Islet precursor cell (in vitro differentiated cells): ENCODE measurements around the gene WEE2.
"Not testable (repeated sequence)": the region's sequence is repeated elsewhere in the genome, so short reads cannot be mapped to it uniquely, and the experiment has no call there.

Experiments used
- DNase-seq: peaks from one replicate; pipeline ENCODE4 v3.0.0-alpha.2; 2018

Gene WEE2

DNA sequence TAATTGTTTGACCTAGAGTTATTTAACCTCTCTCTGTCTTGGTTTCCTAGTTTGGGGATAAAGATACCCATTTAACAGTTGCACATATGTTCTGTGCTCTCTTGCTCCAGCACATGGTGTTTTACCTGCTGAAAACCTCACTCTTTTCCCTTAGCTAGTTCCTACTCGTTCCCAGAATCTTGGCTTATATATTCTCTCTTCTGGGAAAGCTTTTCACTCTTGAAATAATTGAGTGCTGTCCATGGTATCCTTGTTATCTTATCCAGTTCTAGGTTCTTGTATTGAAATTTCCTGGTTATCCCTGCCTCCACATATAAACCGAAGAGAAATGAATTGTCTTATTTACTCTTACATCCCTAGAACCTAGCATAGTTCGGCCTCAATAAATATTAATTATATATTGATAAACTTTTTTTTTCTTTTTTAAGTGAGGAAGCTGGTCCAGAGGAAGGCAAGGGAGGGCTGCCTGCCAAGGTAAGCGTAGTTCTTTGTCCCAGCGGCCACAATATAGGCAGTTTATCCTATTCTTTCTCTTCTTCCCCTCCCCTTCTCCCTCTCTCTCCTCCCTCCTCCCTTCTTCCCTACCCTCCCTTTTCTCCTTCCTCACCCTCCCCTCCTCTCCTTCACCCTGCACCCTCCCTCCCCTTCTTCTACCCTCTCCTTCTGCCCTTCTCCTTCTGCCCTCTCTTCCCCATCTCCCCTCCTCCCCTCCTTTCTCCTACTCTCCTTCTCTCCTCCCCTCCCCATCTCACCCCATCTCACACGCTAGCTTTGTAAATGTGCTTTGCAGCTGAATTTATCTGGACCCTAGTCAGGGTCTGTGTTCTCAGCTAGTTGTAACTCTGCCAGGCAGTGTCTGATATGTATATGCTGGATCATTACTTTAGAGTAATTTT is 7.9 kb downstream of the WEE2 start:
- DNase-seq = no peak

DNA sequence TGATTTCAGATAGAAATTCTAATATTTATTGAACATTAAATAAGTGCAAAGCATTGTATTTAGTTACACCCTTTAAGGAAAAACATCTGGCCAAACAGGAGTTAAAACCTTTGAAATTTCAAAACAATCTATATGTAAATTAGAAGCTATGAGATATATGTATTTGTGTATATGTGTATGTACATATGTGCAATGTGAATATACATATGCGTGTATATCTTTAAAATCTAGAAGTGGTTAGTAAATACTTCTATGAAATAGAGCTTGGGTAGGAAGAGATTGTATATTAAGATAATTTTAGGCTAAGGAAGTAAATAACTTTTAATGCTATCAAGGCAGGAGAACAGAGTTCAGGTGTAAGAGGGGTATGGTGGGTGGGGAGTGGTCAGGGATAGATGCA is 9.3 kb downstream of the WEE2 start:
- no peak for DNase-seq

GRCh38 chr7:141722529-141722928 is 14.4 kb downstream of the WEE2 start:
- no peak for DNase-seq

- DNase-seq = no peak
Measured at GRCh38 chr7:141729020-141729419, 20.9 kb downstream of the WEE2 start.

- DNase-seq = no peak
Measured at GRCh38 chr7:141731476-141732149, 23.5 kb downstream of the WEE2 start.

DNA sequence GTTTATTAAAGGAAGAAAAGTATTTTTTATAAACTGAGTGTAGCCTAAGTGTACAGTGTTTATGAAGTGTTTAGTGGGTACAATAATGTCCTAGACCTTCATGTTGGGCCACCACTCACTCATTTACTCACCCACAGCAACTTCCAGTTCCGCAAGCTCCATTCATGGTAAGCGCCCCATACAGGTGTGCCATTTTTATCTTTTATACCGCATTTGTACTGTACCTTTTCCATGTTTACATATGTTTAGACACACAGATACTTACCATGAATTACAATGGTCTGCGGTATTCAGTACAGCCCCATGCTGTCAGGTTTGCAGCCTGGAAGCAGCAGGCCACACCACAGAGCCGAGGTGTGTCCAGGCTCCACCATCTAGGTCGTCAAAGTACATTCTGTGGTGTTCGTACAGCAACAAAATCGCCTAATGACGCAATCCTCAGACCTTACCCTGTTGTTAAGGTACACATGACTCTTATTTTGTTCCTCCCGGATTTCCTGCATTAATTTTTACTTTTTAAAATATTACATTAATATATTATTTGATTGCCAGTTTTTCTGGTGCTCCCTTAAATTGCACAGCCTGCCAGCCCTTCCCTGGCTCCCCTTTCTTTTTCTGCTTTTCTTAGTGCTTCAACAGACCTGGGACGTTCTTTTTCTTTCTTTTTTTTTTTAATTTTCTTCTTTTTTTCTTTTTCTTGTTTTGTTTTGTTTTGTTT is 29.1 kb downstream of the WEE2 start:
- no peak for DNase-seq

DNA sequence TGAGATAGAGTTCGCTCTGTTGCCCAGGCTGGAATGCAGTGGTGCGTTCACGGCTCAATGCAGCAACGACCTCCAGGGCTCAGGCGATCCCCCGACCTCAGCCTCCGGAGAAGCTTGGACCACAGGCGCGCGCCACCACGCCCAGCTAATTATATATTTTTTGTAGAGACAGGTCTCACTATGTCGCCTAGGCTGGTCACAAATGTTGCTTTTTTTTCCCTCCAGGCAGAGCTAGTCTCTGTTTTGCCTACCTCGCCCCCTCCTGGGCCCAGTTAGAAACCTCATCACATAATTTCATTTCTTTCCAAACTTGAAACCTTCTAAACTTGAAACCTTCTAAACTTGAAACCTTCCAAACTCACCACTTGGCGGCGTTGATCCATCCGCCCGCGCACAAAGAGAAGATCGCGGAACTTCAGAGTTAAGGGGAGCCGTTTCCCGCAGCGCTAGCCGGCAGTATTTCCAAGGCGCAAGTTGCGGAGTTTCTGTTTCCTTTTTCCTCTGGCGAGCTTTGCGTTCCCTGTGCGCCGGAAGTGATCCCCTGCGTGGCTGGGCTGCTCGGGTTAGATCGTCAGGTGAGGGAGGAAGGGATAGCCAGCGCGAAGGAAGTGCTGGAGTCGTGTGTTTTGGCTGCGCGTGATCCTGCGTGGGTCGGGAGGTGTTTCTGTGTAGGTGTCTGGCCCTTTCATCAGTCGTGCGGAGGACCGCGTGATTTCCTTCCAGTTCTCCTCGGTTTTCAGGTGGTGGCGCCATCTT is 29.9 kb downstream of the WEE2 start, which contains the start of gene SSBP1:
Gene SSBP1 (plus strand): TSS at position 523 of the 756 bp plus-strand sequence. CDS start 809 bp downstream, outside the sequence.
- DNase-seq = peak; percentile 96

GRCh38 chr7:141738592-141739013 is 30.4 kb downstream of the WEE2 start:
- DNase-seq = no peak

DNA sequence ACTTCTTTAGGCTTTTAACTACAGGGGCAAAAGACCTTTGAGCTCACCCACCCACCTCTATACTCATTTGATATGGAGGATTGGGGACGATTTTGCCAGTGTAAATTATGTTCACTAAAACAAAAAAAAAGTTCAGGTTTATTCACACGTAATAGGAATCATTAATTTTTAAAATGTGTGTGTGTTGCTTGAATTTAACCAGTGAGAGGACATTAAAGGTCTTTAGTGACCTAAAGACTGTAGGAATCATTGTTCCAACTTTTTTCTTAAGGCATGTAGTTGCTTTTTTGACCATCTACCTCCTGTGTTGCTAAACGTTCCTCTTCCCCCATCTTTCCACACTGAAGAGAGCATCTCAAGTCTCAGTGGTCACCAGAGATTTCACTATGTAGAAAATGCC is 31.1 kb downstream of the WEE2 start:
- no peak for DNase-seq

DNA sequence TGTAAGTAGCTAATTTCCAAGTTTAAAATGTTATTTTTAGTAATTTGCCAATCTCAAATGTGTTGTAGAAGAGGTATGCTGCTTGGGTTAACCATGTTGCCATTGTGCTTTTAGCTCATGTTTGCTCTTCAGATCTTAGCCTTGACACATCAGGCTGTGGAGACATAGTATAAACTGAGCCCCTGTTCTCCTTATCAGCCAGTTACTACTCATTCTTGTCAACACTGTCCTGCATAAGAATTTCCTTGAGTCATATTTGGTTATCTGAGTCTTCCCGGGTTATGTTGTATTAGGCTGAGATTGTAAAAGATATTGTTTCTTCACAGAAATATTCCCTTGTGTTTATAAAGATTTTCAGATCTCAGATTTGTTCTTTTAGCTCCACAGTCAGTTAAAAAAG is 34.1 kb downstream of the WEE2 start:
- DNase-seq = no peak

GRCh38 chr7:141744131-141744530 is 36.0 kb downstream of the WEE2 start:
- no peak for DNase-seq

- DNase-seq = no peak
Measured at GRCh38 chr7:141748396-141748795, 40.2 kb downstream of the WEE2 start.

GRCh38 chr7:141751904-141752303 is 43.8 kb downstream of the WEE2 start:
- DNase-seq = not testable (repeated sequence)

DNA sequence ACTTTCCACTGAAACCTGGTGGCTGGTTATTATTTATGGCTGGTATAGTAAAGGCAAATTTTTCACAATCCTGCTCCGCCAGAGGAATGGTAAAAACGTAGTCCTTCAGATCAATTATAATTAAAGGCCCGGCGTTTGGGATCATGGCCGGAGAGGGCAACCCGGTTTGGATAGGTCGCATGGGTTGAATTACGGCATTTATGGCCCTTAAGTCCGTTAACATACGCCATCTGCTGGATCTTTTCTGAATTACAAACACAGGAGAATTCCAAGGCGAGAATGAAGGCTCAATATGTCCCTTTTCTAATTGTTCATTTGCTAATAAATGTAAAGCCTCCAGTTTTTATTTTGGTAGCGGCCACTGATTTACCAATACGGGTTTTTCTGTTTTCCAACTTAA is 44.5 kb downstream of the WEE2 start:
- DNase-seq = no peak

DNA sequence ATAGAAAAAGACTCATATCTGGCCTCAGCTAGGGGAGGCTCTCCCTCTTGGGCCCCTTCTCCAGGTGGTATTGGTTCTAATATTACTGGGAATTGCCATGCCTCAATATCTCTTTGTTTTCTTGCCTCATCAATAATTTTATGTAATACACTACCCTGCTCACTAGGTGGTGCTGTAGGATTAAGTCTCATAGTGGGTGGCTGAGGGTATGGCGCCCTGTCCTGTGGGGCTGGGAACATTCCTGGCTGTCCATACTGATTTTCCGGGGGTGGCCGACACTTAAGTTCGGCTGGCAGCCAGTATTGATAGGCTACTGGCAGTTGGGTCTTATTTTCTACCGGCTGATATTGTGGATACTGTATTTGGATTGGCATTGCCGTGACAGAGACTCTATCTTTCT is 46.8 kb downstream of the WEE2 start:
- peak; percentile 56 for DNase-seq

DNA sequence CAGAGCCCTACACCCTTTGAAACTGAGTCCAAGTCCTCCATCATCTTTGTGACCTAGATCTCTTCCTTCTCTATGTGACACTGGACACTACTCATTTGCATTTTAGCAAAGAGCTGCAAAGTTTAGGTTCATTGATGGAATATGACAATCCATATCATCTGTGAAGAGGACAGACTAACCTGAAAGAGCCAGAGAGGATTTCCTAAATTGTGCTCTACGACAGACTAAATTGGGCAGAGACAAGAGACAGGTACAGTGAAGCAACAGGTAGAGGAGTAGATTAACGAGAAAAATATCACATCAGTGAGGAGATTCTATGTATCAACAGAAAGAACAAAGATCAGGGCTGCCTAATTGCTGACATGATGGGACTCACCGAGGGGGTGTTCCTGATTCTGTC is 55.6 kb downstream of the WEE2 start, which contains the start of gene TAS2R3:
Gene TAS2R3 (plus strand): TSS at position 301 of the 400 bp plus-strand sequence. CDS start 62 bp downstream, at position 363.
- no peak for DNase-seq

- not testable (repeated sequence) for DNase-seq
Measured at GRCh38 chr7:141770083-141770583, 62.0 kb downstream of the WEE2 start.

- DNase-seq = no peak
Measured at GRCh38 chr7:141776374-141776773, 68.2 kb downstream of the WEE2 start, which contains the start of gene TAS2R4. Gene TAS2R4, plus strand, starts transcription at chr7:141776674. Its CDS starts 1,815 bp downstream, at chr7:141778489.
